ENCODE data around the gene LTA4H.

The LTA4H gene

DNA sequence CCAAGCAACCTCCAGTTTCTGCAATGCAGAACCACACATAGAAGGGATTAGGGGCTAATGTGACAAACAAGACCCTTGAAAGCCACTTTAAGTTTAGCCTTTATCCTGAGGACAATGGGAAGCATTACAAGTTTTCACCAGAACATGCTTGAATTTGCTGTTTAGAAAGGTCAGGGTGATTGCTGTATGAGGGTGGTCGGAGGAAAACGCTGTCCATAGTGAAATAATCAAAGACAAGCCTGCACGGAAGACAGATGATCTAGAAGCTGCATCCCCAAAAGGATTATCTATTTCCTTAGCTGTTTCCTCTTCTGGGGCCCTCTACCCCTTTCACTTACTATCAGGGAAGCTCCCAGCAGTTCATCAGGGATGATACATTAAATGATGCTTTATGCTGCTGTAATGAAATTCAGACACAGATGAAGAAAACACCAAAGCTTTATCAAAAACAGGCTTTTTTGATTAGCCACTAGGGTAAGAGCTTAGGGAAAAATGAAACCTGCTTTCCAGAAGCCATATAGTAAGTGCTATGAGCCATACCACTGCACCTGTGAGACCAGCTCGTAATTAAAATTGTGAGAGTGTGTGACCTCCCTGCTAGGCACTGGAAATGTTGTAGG is 45.8 kb downstream of the LTA4H start:
- Histone ChIP-seq H3K4me1 (ENCODE audit: control insufficient read depth, insufficient read depth, low read length) (no peaks in the 10 kb centered on the region), H3K27ac (ENCODE audit: extremely low read depth, low read depth, low read length) (no peak overlapping the region), H3K9me3 (ENCODE audit: control insufficient read depth, insufficient read depth, low read depth, low read length) (no peaks in the 10 kb centered on the region), H3K4me3 (ENCODE audit: low read depth, low read length) (no peak overlapping the region), H3K36me3 (ENCODE audit: control insufficient read depth in 2 of 2, insufficient read depth in 1 of 2, low read length in 2 of 2) (no peaks in the 10 kb centered on the region)
- TF ChIP-seq ZNF768 (tag by site-specific recombination; IDR thresholded peaks at IDR 0.05) (no peak), ZNF16 (tag by site-specific recombination; IDR thresholded peaks at IDR 0.05; ENCODE audit: low read depth) (no peak), ZFP37 (tag by site-specific recombination; IDR thresholded peaks at IDR 0.05) (no peak), ZNF529 (tag by site-specific recombination; IDR thresholded peaks at IDR 0.05; ENCODE audit: insufficient replicate concordance) (no peak), MEIS1 (CRISPR knock-in tag; IDR thresholded peaks at IDR 0.05; ENCODE audit: borderline replicate concordance) (no peak), TCF7L2 (IDR thresholded peaks at IDR 0.05; ENCODE audit: borderline replicate concordance, low read depth, low read length) (no peak), ZNF514 (tag by site-specific recombination; IDR thresholded peaks at IDR 0.05) (no peak), GLIS1 (tag by site-specific recombination; IDR thresholded peaks at IDR 0.05) (no peak)
- TF ChIP-seq, protein P1, sequence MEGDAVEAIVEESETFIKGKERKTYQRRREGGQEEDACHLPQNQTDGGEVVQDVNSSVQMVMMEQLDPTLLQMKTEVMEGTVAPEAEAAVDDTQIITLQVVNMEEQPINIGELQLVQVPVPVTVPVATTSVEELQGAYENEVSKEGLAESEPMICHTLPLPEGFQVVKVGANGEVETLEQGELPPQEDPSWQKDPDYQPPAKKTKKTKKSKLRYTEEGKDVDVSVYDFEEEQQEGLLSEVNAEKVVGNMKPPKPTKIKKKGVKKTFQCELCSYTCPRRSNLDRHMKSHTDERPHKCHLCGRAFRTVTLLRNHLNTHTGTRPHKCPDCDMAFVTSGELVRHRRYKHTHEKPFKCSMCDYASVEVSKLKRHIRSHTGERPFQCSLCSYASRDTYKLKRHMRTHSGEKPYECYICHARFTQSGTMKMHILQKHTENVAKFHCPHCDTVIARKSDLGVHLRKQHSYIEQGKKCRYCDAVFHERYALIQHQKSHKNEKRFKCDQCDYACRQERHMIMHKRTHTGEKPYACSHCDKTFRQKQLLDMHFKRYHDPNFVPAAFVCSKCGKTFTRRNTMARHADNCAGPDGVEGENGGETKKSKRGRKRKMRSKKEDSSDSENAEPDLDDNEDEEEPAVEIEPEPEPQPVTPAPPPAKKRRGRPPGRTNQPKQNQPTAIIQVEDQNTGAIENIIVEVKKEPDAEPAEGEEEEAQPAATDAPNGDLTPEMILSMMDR (tag by site-specific recombination; IDR thresholded peaks at IDR 0.05): no peak
- TF ChIP-seq, protein P2, sequence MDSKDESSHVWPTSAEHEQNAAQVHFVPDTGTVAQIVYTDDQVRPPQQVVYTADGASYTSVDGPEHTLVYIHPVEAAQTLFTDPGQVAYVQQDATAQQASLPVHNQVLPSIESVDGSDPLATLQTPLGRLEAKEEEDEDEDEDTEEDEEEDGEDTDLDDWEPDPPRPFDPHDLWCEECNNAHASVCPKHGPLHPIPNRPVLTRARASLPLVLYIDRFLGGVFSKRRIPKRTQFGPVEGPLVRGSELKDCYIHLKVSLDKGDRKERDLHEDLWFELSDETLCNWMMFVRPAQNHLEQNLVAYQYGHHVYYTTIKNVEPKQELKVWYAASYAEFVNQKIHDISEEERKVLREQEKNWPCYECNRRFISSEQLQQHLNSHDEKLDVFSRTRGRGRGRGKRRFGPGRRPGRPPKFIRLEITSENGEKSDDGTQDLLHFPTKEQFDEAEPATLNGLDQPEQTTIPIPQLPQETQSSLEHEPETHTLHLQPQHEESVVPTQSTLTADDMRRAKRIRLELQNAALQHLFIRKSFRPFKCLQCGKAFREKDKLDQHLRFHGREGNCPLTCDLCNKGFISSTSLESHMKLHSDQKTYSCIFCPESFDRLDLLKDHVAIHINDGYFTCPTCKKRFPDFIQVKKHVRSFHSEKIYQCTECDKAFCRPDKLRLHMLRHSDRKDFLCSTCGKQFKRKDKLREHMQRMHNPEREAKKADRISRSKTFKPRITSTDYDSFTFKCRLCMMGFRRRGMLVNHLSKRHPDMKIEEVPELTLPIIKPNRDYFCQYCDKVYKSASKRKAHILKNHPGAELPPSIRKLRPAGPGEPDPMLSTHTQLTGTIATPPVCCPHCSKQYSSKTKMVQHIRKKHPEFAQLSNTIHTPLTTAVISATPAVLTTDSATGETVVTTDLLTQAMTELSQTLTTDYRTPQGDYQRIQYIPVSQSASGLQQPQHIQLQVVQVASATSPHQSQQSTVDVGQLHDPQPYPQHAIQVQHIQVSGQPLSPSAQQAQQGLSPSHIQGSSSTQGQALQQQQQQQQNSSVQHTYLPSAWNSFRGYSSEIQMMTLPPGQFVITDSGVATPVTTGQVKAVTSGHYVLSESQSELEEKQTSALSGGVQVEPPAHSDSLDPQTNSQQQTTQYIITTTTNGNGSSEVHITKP (tag by site-specific recombination; IDR thresholded peaks at IDR 0.05): no peak
- TF ChIP-seq, protein P3, sequence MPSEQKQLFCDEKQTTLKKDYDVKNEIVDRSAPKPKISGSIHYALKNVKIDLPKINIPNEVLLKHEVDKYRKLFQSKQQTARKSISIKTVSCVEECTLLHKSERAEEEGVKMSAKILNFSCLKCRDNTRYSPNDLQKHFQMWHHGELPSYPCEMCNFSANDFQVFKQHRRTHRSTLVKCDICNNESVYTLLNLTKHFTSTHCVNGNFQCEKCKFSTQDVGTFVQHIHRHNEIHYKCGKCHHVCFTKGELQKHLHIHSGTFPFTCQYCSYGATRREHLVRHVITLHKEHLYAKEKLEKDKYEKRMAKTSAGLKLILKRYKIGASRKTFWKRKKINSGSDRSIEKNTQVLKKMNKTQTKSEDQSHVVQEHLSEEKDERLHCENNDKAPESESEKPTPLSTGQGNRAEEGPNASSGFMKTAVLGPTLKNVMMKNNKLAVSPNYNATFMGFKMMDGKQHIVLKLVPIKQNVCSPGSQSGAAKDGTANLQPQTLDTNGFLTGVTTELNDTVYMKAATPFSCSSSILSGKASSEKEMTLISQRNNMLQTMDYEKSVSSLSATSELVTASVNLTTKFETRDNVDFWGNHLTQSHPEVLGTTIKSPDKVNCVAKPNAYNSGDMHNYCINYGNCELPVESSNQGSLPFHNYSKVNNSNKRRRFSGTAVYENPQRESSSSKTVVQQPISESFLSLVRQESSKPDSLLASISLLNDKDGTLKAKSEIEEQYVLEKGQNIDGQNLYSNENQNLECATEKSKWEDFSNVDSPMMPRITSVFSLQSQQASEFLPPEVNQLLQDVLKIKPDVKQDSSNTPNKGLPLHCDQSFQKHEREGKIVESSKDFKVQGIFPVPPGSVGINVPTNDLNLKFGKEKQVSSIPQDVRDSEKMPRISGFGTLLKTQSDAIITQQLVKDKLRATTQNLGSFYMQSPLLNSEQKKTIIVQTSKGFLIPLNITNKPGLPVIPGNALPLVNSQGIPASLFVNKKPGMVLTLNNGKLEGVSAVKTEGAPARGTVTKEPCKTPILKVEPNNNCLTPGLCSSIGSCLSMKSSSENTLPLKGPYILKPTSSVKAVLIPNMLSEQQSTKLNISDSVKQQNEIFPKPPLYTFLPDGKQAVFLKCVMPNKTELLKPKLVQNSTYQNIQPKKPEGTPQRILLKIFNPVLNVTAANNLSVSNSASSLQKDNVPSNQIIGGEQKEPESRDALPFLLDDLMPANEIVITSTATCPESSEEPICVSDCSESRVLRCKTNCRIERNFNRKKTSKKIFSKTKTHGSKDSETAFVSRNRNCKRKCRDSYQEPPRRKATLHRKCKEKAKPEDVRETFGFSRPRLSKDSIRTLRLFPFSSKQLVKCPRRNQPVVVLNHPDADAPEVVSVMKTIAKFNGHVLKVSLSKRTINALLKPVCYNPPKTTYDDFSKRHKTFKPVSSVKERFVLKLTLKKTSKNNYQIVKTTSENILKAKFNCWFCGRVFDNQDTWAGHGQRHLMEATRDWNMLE (tag by site-specific recombination; conservative IDR thresholded peaks at IDR 0.05; ENCODE audit: low read depth): no peak
- TF ChIP-seq, protein P4, sequence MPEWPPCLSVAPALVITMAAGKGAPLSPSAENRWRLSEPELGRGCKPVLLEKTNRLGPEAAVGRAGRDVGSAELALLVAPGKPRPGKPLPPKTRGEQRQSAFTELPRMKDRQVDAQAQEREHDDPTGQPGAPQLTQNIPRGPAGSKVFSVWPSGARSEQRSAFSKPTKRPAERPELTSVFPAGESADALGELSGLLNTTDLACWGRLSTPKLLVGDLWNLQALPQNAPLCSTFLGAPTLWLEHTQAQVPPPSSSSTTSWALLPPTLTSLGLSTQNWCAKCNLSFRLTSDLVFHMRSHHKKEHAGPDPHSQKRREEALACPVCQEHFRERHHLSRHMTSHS (tag by site-specific recombination; IDR thresholded peaks at IDR 0.05): no peak
- TF ChIP-seq, protein P5, sequence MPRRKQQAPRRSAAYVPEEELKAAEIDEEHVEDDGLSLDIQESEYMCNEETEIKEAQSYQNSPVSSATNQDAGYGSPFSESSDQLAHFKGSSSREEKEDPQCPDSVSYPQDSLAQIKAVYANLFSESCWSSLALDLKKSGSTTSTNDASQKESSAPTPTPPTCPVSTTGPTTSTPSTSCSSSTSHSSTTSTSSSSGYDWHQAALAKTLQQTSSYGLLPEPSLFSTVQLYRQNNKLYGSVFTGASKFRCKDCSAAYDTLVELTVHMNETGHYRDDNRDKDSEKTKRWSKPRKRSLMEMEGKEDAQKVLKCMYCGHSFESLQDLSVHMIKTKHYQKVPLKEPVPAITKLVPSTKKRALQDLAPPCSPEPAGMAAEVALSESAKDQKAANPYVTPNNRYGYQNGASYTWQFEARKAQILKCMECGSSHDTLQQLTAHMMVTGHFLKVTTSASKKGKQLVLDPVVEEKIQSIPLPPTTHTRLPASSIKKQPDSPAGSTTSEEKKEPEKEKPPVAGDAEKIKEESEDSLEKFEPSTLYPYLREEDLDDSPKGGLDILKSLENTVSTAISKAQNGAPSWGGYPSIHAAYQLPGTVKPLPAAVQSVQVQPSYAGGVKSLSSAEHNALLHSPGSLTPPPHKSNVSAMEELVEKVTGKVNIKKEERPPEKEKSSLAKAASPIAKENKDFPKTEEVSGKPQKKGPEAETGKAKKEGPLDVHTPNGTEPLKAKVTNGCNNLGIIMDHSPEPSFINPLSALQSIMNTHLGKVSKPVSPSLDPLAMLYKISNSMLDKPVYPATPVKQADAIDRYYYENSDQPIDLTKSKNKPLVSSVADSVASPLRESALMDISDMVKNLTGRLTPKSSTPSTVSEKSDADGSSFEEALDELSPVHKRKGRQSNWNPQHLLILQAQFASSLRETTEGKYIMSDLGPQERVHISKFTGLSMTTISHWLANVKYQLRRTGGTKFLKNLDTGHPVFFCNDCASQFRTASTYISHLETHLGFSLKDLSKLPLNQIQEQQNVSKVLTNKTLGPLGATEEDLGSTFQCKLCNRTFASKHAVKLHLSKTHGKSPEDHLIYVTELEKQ (tag by site-specific recombination; IDR thresholded peaks at IDR 0.05; ENCODE audit: borderline replicate concordance): no peak
- TF ChIP-seq, protein P6, sequence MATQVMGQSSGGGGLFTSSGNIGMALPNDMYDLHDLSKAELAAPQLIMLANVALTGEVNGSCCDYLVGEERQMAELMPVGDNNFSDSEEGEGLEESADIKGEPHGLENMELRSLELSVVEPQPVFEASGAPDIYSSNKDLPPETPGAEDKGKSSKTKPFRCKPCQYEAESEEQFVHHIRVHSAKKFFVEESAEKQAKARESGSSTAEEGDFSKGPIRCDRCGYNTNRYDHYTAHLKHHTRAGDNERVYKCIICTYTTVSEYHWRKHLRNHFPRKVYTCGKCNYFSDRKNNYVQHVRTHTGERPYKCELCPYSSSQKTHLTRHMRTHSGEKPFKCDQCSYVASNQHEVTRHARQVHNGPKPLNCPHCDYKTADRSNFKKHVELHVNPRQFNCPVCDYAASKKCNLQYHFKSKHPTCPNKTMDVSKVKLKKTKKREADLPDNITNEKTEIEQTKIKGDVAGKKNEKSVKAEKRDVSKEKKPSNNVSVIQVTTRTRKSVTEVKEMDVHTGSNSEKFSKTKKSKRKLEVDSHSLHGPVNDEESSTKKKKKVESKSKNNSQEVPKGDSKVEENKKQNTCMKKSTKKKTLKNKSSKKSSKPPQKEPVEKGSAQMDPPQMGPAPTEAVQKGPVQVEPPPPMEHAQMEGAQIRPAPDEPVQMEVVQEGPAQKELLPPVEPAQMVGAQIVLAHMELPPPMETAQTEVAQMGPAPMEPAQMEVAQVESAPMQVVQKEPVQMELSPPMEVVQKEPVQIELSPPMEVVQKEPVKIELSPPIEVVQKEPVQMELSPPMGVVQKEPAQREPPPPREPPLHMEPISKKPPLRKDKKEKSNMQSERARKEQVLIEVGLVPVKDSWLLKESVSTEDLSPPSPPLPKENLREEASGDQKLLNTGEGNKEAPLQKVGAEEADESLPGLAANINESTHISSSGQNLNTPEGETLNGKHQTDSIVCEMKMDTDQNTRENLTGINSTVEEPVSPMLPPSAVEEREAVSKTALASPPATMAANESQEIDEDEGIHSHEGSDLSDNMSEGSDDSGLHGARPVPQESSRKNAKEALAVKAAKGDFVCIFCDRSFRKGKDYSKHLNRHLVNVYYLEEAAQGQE (tag by site-specific recombination; IDR thresholded peaks at IDR 0.05): no peak
- TF ChIP-seq, protein P7, sequence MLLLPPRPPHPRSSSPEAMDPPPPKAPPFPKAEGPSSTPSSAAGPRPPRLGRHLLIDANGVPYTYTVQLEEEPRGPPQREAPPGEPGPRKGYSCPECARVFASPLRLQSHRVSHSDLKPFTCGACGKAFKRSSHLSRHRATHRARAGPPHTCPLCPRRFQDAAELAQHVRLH (tag by site-specific recombination; IDR thresholded peaks at IDR 0.05): no peak
- POLR2A ChIA-PET: no interaction called here
- CTCF ChIA-PET: interaction anchor here (0.6 to 4.5 kb wide), 5 partner anchors 9 to 171 kb away, joined by 3 to 22 read pairs (median 3); no protein-coding TSS in a partner anchor

Measured in HEK293 (cell line).